ENCODE results near the gene CSF1.

The CSF1 gene

DNA sequence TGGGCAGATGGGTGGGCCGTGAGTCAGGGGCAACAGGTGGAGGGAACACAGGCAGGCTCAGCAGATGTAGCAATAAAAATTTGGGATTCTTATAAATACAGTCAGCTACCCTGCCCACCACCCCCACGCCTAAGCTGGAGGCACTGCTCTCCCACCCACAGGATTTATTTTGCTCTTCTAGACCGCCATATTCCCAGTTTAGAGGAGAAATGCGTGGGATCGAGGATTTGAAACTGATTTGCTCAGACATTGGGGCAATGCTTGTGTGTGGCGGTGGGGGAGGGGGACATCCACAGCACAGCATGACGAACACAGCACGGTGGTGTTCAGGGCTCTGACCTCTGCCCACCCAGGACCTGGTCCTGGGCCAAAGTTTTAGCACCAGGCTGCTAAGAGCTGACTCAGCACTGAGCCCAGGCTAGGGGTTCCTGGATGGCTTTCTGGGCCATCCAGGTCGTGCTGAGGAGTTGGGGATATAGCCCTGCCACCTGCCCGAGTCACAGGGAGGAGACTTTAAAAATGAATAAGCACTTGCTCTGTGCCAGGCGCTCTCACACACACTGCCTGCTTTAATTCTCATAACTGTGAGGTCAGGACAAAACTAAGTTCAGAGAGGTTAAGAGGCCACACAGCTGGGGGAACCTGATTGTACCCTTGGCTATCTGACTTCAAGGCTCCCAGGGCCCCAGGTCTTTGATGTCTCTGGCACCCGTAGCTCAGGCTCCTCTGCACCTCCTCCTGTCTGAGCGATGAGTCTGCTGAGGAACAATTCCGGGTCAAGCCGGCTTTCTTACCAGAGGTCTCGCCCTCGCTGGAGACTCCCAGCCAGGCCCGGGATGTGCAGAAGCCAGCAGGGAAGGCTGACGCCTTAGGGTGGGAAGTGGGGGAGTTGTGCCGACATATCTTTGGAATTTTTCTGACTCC, 29.4 kb upstream of the CSF1 start:
- H3K4me2 ChIP-seq (ENCODE audit: low read length), result no peak overlapping the region
- H2AK5ac ChIP-seq (ENCODE audit: low read length), result no peak overlapping the region
- no peak overlapping the region for H3K4ac ChIP-seq (ENCODE audit: low read depth, low read length)
- no peak overlapping the region for H4K8ac ChIP-seq (ENCODE audit: low read depth, low read length)
- no peak overlapping the region for H4K5ac ChIP-seq (ENCODE audit: low read length)
- H3K4me3 ChIP-seq (ENCODE audit: low read length), result no peak overlapping the region
- no peak for DNase-seq
- H3K9ac ChIP-seq (ENCODE audit: low read length), result no peak overlapping the region
- H2BK15ac ChIP-seq (replicated peaks; ENCODE audit: low read depth), result no peak overlapping the region
- H3K4me1 ChIP-seq (ENCODE audit: control insufficient read depth, low read depth, low read length), result peaks cover 19% of the 10 kb centered on the region
- H3K27me3 ChIP-seq (ENCODE audit: insufficient read depth, low read length, poor library complexity), result no peaks in the 10 kb centered on the region
- H2BK120ac ChIP-seq (ENCODE audit: low read depth, low read length), result no peak overlapping the region
- peak overlapping the region; percentile 12 for H3K18ac ChIP-seq (ENCODE audit: low read length)
- no peaks in the 10 kb centered on the region for H3K79me1 ChIP-seq (ENCODE audit: low read length)
- H3K56ac ChIP-seq (ENCODE audit: low read length), result no peak overlapping the region
- no peaks in the 10 kb centered on the region for H3K79me2 ChIP-seq (ENCODE audit: control insufficient read depth, insufficient read depth, low read length)
- WGBS (ENCODE audit: extremely low coverage, insufficient coverage, low lambda C conversion rate), result no CpG with 5 or more reads among the region's 20 CpGs
- H3K27ac ChIP-seq (ENCODE audit: low read depth, low read length), result no peak overlapping the region
- no peak overlapping the region for H3K23ac ChIP-seq (ENCODE audit: low read length)
- H2BK5ac ChIP-seq (ENCODE audit: low read length), result no peak overlapping the region
- H3K36me3 ChIP-seq (ENCODE audit: control insufficient read depth, insufficient read depth, low read length), result no peaks in the 10 kb centered on the region

DNA sequence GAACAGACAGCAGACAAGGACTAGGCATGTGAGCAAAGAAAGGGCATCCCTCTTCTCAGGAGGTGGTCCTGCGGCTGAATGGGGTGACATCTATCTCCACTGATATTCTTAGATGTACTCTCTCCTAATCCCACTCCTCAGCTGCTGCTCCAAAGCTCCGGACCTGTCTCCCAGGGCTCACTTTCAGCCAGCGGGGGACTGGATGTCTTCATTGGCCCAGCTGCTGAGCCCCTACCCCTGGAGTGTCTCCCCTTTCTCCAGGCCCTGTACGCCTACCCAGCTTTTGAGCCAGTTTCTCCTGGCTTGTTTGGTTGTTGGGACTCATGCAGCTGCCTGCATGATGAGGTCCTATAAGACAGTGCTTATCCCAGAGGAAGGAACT, 28.8 kb upstream of the CSF1 start:
- no CpG with 5 or more reads among the region's 4 CpGs for WGBS (ENCODE audit: extremely low coverage, insufficient coverage, low lambda C conversion rate)
- DNase-seq, result no peak

DNA sequence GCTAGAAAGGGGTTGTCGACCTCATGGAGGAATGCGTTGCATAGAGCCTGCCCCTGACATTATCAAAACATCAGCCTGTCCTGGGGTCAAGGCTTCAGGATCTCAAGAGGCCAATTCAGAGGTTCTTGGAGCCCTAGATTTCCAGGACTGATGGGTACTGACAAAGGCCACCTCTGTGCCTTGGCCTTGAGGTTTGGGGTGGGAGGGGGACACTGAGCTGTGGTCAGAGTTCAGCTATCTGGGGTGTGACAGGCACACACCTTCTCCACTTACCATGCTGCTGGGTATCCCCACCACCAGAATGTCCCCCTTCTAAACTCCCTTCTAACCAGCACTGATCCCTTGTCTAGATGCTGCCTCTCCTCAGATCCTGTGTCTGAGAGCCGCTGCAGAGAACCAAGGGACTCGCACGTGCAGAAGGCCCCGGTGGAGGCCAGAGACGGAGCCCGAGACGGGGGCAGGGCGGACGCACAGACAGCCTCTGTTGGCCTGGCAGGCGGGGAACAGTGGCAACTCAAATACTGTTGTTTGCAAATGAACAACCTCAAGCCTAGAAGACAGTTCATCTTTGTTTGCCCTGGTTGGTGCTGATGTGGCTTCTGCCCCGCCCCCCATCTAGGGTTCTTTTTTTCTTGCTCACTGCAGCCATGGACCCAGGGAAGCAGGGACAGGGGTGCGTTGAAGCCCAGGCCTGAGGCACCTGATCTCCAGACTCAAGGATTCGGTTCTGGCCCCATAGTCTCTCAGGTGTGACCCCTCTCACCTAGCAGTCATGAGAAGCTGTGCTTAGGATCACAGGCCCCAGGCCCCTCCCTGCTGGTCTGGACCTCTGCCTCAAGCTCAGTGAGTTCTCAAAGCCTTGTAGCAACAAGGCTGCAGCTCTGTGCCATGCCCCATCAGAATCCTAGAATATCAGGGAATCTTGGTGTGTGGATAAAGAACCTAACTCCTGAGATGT, 28.1 kb upstream of the CSF1 start:
- Histone ChIP-seq H3K4me3 (ENCODE audit: low read length) (no peak overlapping the region), H4K8ac (ENCODE audit: low read depth, low read length) (no peak overlapping the region), H4K5ac (ENCODE audit: low read length) (no peak overlapping the region), H3K18ac (ENCODE audit: low read length) (no peak overlapping the region), H3K23ac (ENCODE audit: low read length) (no peak overlapping the region), H3K79me1 (ENCODE audit: low read length) (no peaks in the 10 kb centered on the region), H3K27ac (ENCODE audit: low read depth, low read length) (no peak overlapping the region), H3K36me3 (ENCODE audit: control insufficient read depth, insufficient read depth, low read length) (no peaks in the 10 kb centered on the region), H3K4me2 (ENCODE audit: low read length) (no peak overlapping the region), H2AK5ac (ENCODE audit: low read length) (peak overlapping the region; percentile 16), H2BK120ac (ENCODE audit: low read depth, low read length) (no peak overlapping the region), H3K27me3 (ENCODE audit: insufficient read depth, low read length, poor library complexity) (no peaks in the 10 kb centered on the region), H3K79me2 (ENCODE audit: control insufficient read depth, insufficient read depth, low read length) (no peaks in the 10 kb centered on the region), H3K56ac (ENCODE audit: low read length) (peak overlapping the region; percentile 51), H3K4ac (ENCODE audit: low read depth, low read length) (no peak overlapping the region), H3K4me1 (ENCODE audit: control insufficient read depth, low read depth, low read length) (peaks cover 14% of the 10 kb centered on the region), H2BK5ac (ENCODE audit: low read length) (no peak overlapping the region), H2BK15ac (replicated peaks; ENCODE audit: low read depth) (no peak overlapping the region), H3K9ac (ENCODE audit: low read length) (no peak overlapping the region)
- WGBS (ENCODE audit: extremely low coverage, insufficient coverage, low lambda C conversion rate), result no CpG with 5 or more reads among the region's 15 CpGs
- no peak for DNase-seq

More for the DNA sequence above, 28.8 kb upstream of the CSF1 start:
- Histone ChIP-seq H3K4ac (ENCODE audit: low read depth, low read length) (no peak overlapping the region), H3K79me1 (ENCODE audit: low read length) (no peaks in the 10 kb centered on the region), H4K8ac (ENCODE audit: low read depth, low read length) (no peak overlapping the region), H3K4me2 (ENCODE audit: low read length) (no peak overlapping the region), H3K18ac (ENCODE audit: low read length) (no peak overlapping the region), H3K79me2 (ENCODE audit: control insufficient read depth, insufficient read depth, low read length) (no peaks in the 10 kb centered on the region), H3K23ac (ENCODE audit: low read length) (no peak overlapping the region), H2BK120ac (ENCODE audit: low read depth, low read length) (no peak overlapping the region), H3K4me1 (ENCODE audit: control insufficient read depth, low read depth, low read length) (peaks cover 16% of the 10 kb centered on the region), H3K56ac (ENCODE audit: low read length) (peak overlapping the region; percentile 51), H3K27ac (ENCODE audit: low read depth, low read length) (no peak overlapping the region), H3K4me3 (ENCODE audit: low read length) (no peak overlapping the region), H3K36me3 (ENCODE audit: control insufficient read depth, insufficient read depth, low read length) (no peaks in the 10 kb centered on the region), H3K9ac (ENCODE audit: low read length) (no peak overlapping the region), H2AK5ac (ENCODE audit: low read length) (peak overlapping the region; percentile 16), H2BK15ac (replicated peaks; ENCODE audit: low read depth) (no peak overlapping the region), H4K5ac (ENCODE audit: low read length) (no peak overlapping the region), H2BK5ac (ENCODE audit: low read length) (no peak overlapping the region), H3K27me3 (ENCODE audit: insufficient read depth, low read length, poor library complexity) (no peaks in the 10 kb centered on the region)

- Histone ChIP-seq H3K4me1 (ENCODE audit: control insufficient read depth, low read depth, low read length) (peaks cover 11% of the 10 kb centered on the region), H4K8ac (ENCODE audit: low read depth, low read length) (no peak overlapping the region), H3K36me3 (ENCODE audit: control insufficient read depth, insufficient read depth, low read length) (no peaks in the 10 kb centered on the region), H2BK15ac (replicated peaks; ENCODE audit: low read depth) (no peak overlapping the region), H3K18ac (ENCODE audit: low read length) (no peak overlapping the region), H3K9ac (ENCODE audit: low read length) (no peak overlapping the region), H3K27ac (ENCODE audit: low read depth, low read length) (no peak overlapping the region), H2BK5ac (ENCODE audit: low read length) (no peak overlapping the region), H3K27me3 (ENCODE audit: insufficient read depth, low read length, poor library complexity) (no peaks in the 10 kb centered on the region), H2BK120ac (ENCODE audit: low read depth, low read length) (no peak overlapping the region), H3K4me2 (ENCODE audit: low read length) (no peak overlapping the region), H3K4ac (ENCODE audit: low read depth, low read length) (no peak overlapping the region), H3K79me2 (ENCODE audit: control insufficient read depth, insufficient read depth, low read length) (no peaks in the 10 kb centered on the region), H2AK5ac (ENCODE audit: low read length) (no peak overlapping the region), H3K79me1 (ENCODE audit: low read length) (no peaks in the 10 kb centered on the region), H4K5ac (ENCODE audit: low read length) (no peak overlapping the region), H3K56ac (ENCODE audit: low read length) (no peak overlapping the region), H3K4me3 (ENCODE audit: low read length) (no peak overlapping the region), H3K23ac (ENCODE audit: low read length) (no peak overlapping the region)
- DNase-seq, result no peak
- WGBS (ENCODE audit: extremely low coverage, insufficient coverage, low lambda C conversion rate), result no CpG with 5 or more reads among the region's 9 CpGs
These were observed 27.2 kb upstream of the CSF1 start for GRCh38 chr1:109883248-109883955.

DNA sequence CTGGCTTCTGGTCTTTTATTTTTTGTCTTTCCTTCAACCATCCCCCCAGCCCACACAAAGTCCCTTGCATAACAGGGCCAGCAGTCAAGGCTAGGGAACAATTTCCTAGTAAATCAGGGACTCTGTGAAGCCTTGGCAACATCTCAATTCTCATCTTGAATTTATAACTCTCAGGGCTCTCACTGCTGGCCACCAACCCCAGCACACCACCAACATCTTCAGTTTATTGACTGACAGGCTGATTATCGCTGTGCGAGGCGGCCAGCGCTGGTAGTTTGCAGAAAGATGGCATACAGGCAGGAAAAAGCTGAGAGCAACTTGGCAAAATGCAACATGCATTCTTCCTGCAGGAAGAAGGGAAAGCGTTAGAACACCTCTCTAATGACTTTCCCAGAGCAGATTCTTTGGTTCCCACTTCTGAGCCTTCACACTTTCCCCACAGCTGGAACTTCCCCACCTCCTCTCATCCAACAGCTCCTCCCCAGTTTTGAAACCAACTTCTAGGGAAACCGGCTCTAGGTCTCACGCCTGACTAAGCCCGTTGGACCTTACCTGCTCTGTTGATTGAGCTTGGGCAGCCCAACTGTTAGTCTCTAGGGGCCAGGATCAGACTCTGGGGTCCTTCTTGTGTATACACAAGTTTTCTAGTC, 26.3 kb upstream of the CSF1 start:
- Histone ChIP-seq H3K36me3 (ENCODE audit: control insufficient read depth, insufficient read depth, low read length) (no peaks in the 10 kb centered on the region), H3K4ac (ENCODE audit: low read depth, low read length) (no peak overlapping the region), H2BK15ac (replicated peaks; ENCODE audit: low read depth) (no peak overlapping the region), H4K8ac (ENCODE audit: low read depth, low read length) (no peak overlapping the region), H3K27me3 (ENCODE audit: insufficient read depth, low read length, poor library complexity) (no peaks in the 10 kb centered on the region), H3K9ac (ENCODE audit: low read length) (no peak overlapping the region), H3K4me1 (ENCODE audit: control insufficient read depth, low read depth, low read length) (peaks cover 11% of the 10 kb centered on the region), H3K23ac (ENCODE audit: low read length) (no peak overlapping the region), H4K5ac (ENCODE audit: low read length) (no peak overlapping the region), H3K56ac (ENCODE audit: low read length) (peak overlapping the region; percentile 56), H3K27ac (ENCODE audit: low read depth, low read length) (no peak overlapping the region), H2BK5ac (ENCODE audit: low read length) (no peak overlapping the region), H2AK5ac (ENCODE audit: low read length) (no peak overlapping the region), H2BK120ac (ENCODE audit: low read depth, low read length) (no peak overlapping the region), H3K79me1 (ENCODE audit: low read length) (no peaks in the 10 kb centered on the region), H3K18ac (ENCODE audit: low read length) (no peak overlapping the region), H3K79me2 (ENCODE audit: control insufficient read depth, insufficient read depth, low read length) (no peaks in the 10 kb centered on the region), H3K4me3 (ENCODE audit: low read length) (no peak overlapping the region), H3K4me2 (ENCODE audit: low read length) (no peak overlapping the region)
- WGBS (ENCODE audit: extremely low coverage, insufficient coverage, low lambda C conversion rate), result no CpG with 5 or more reads among the region's 8 CpGs
- peak; percentile 65 for DNase-seq
